Central memory CD8-positive, alpha-beta T cell (primary cell): ENCODE results near the gene HPRT1.

ENCODE experiments used
- ATAC-seq: fragments of 150-1000 bp; cut with Tn5 transposase; replicated peaks from 2 replicates; pipeline ENCODE4 v1.10.0; 2022; ENCODE audit warnings: mild to moderate bottlenecking, moderate FRiP score, moderate number of reproducible peaks; ENCODE audit not compliant: poor library complexity, severe bottlenecking; ENCODE audit errors: extremely low read depth
- DNase-seq, 2 donors: peaks; one replicate each; pipeline ENCODE4 v3.0.0; 2021; ENCODE audit warnings: low spot score in 2 of 2
- H3K27ac Mint-ChIP-seq: one replicate; pipeline ENCODE4 v1.8.0; 2022; ENCODE audit warnings: low read depth, mild to moderate bottlenecking, moderate library complexity, mixed read lengths
- H3K27me3 Mint-ChIP-seq: one replicate; pipeline ENCODE4 v1.8.0; 2022; ENCODE audit warnings: mixed read lengths
- H3K36me3 Mint-ChIP-seq: one replicate; pipeline ENCODE4 v1.8.0; 2022; ENCODE audit warnings: mild to moderate bottlenecking, moderate library complexity, mixed read lengths; ENCODE audit not compliant: insufficient read depth
- H3K4me1 Mint-ChIP-seq: one replicate; pipeline ENCODE4 v1.8.0; 2022; ENCODE audit warnings: mixed read lengths
- H3K4me3 Mint-ChIP-seq: one replicate; pipeline ENCODE4 v1.8.0; 2022; ENCODE audit warnings: mild to moderate bottlenecking, moderate library complexity, mixed read lengths
- H3K9me3 Mint-ChIP-seq: one replicate; pipeline ENCODE4 v1.8.0; 2022; ENCODE audit warnings: mixed read lengths

HPRT1 gene

GRCh38 chrX:134460005-134460861, at the start of gene HPRT1:
TSS of gene HPRT1 (plus strand) at chrX:134460165. CDS start at chrX:134460312, 147 bp downstream.
- peaks cover 6% of the 10 kb centered on the region for H3K4me1 Mint-ChIP-seq
- H3K27ac Mint-ChIP-seq, result peak within 1 kb of the TSS; percentile 85

GRCh38 chrX:134416087-134416486, 43.9 kb upstream of the HPRT1 start:
- no peak overlapping the region for H3K27ac Mint-ChIP-seq
- H3K27me3 Mint-ChIP-seq, result no peaks in the 10 kb centered on the region
- DNase-seq, result no peak
- no peak overlapping the region for H3K4me3 Mint-ChIP-seq
- no peak for ATAC-seq
- peaks cover 16% of the 10 kb centered on the region for H3K36me3 Mint-ChIP-seq
- no peaks in the 10 kb centered on the region for H3K4me1 Mint-ChIP-seq
- H3K9me3 Mint-ChIP-seq, result no peaks in the 10 kb centered on the region

More at GRCh38 chrX:134460005-134460861, at the start of gene HPRT1:
- H3K9me3 Mint-ChIP-seq, result no peaks in the 10 kb centered on the region
- H3K4me3 Mint-ChIP-seq, result peak within 1 kb of the TSS; percentile 83
- H3K27me3 Mint-ChIP-seq, result no peaks in the 10 kb centered on the region
- peak; percentile 96 for ATAC-seq
- peak; percentile 43 to 58 for DNase-seq
- H3K36me3 Mint-ChIP-seq, result peaks cover 4% of the 10 kb centered on the region

GRCh38 chrX:134418317-134419113, 41.5 kb upstream of the HPRT1 start:
- no peak for DNase-seq
- H3K36me3 Mint-ChIP-seq, result peaks cover 14% of the 10 kb centered on the region
- no peaks in the 10 kb centered on the region for H3K27me3 Mint-ChIP-seq
- H3K4me3 Mint-ChIP-seq, result no peak overlapping the region
- no peak overlapping the region for H3K27ac Mint-ChIP-seq
- H3K4me1 Mint-ChIP-seq, result no peaks in the 10 kb centered on the region
- H3K9me3 Mint-ChIP-seq, result no peaks in the 10 kb centered on the region
- no peak for ATAC-seq

- DNase-seq, result no peak
- H3K27ac Mint-ChIP-seq, result no peak overlapping the region
- no peaks in the 10 kb centered on the region for H3K9me3 Mint-ChIP-seq
- no peaks in the 10 kb centered on the region for H3K27me3 Mint-ChIP-seq
- ATAC-seq, result no peak
- peaks cover 11% of the 10 kb centered on the region for H3K36me3 Mint-ChIP-seq
- H3K4me1 Mint-ChIP-seq, result no peaks in the 10 kb centered on the region
- no peak overlapping the region for H3K4me3 Mint-ChIP-seq
Measured at GRCh38 chrX:134419784-134420183, 40.2 kb upstream of the HPRT1 start.

- DNase-seq (no peak), ATAC-seq (no peak)
- H3K9me3 Mint-ChIP-seq, result no peaks in the 10 kb centered on the region
- H3K36me3 Mint-ChIP-seq, result peaks cover 8% of the 10 kb centered on the region
- no peaks in the 10 kb centered on the region for H3K4me1 Mint-ChIP-seq
- no peak overlapping the region for H3K4me3 Mint-ChIP-seq
- H3K27me3 Mint-ChIP-seq, result no peaks in the 10 kb centered on the region
- no peak overlapping the region for H3K27ac Mint-ChIP-seq
Measured at GRCh38 chrX:134423606-134424005, 36.4 kb upstream of the HPRT1 start.

GRCh38 chrX:134426281-134426680, 33.7 kb upstream of the HPRT1 start:
- Mint-ChIP-seq H3K27me3 (no peaks in the 10 kb centered on the region), H3K9me3 (no peaks in the 10 kb centered on the region), H3K4me1 (no peaks in the 10 kb centered on the region), H3K27ac (no peak overlapping the region), H3K4me3 (no peak overlapping the region), H3K36me3 (peaks cover 9% of the 10 kb centered on the region)
- DNase-seq (no peak), ATAC-seq (no peak)

GRCh38 chrX:134431894-134432293, 28.1 kb upstream of the HPRT1 start:
- peaks cover 10% of the 10 kb centered on the region for H3K36me3 Mint-ChIP-seq
- H3K4me1 Mint-ChIP-seq, result no peaks in the 10 kb centered on the region
- no peaks in the 10 kb centered on the region for H3K27me3 Mint-ChIP-seq
- ATAC-seq, result no peak
- H3K27ac Mint-ChIP-seq, result no peak overlapping the region
- H3K4me3 Mint-ChIP-seq, result no peak overlapping the region
- no peaks in the 10 kb centered on the region for H3K9me3 Mint-ChIP-seq
- DNase-seq, result no peak

GRCh38 chrX:134435894-134436293, 24.1 kb upstream of the HPRT1 start:
- Mint-ChIP-seq H3K27me3 (no peaks in the 10 kb centered on the region), H3K4me1 (no peaks in the 10 kb centered on the region), H3K36me3 (peaks cover 7% of the 10 kb centered on the region), H3K4me3 (no peak overlapping the region), H3K9me3 (no peaks in the 10 kb centered on the region), H3K27ac (no peak overlapping the region)
- ATAC-seq, result no peak
- DNase-seq, result no peak

GRCh38 chrX:134443020-134443419, 16.9 kb upstream of the HPRT1 start:
- ATAC-seq, result no peak
- no peak overlapping the region for H3K27ac Mint-ChIP-seq
- no peaks in the 10 kb centered on the region for H3K36me3 Mint-ChIP-seq
- H3K4me1 Mint-ChIP-seq, result no peaks in the 10 kb centered on the region
- DNase-seq, result no peak
- H3K9me3 Mint-ChIP-seq, result no peaks in the 10 kb centered on the region
- no peaks in the 10 kb centered on the region for H3K27me3 Mint-ChIP-seq
- H3K4me3 Mint-ChIP-seq, result no peak overlapping the region

GRCh38 chrX:134443461-134443860, 16.5 kb upstream of the HPRT1 start:
- H3K27ac Mint-ChIP-seq, result no peak overlapping the region
- H3K36me3 Mint-ChIP-seq, result no peaks in the 10 kb centered on the region
- no peaks in the 10 kb centered on the region for H3K9me3 Mint-ChIP-seq
- no peaks in the 10 kb centered on the region for H3K27me3 Mint-ChIP-seq
- no peaks in the 10 kb centered on the region for H3K4me1 Mint-ChIP-seq
- no peak overlapping the region for H3K4me3 Mint-ChIP-seq
- ATAC-seq (no peak), DNase-seq (no peak)

- ATAC-seq (no peak), DNase-seq (no peak)
- H3K4me3 Mint-ChIP-seq, result no peak overlapping the region
- no peaks in the 10 kb centered on the region for H3K27me3 Mint-ChIP-seq
- no peak overlapping the region for H3K27ac Mint-ChIP-seq
- no peaks in the 10 kb centered on the region for H3K9me3 Mint-ChIP-seq
- H3K36me3 Mint-ChIP-seq, result no peaks in the 10 kb centered on the region
- H3K4me1 Mint-ChIP-seq, result no peaks in the 10 kb centered on the region
Measured at GRCh38 chrX:134444681-134445080, 15.3 kb upstream of the HPRT1 start.

- H3K27me3 Mint-ChIP-seq, result no peaks in the 10 kb centered on the region
- DNase-seq (no peak), ATAC-seq (no peak)
- no peaks in the 10 kb centered on the region for H3K9me3 Mint-ChIP-seq
- H3K4me1 Mint-ChIP-seq, result no peaks in the 10 kb centered on the region
- no peak overlapping the region for H3K4me3 Mint-ChIP-seq
- no peak overlapping the region for H3K27ac Mint-ChIP-seq
- no peaks in the 10 kb centered on the region for H3K36me3 Mint-ChIP-seq
Measured at GRCh38 chrX:134452596-134452995, 7.4 kb upstream of the HPRT1 start.

- no peaks in the 10 kb centered on the region for H3K4me1 Mint-ChIP-seq
- H3K27ac Mint-ChIP-seq, result no peak overlapping the region
- ATAC-seq, result no peak
- H3K36me3 Mint-ChIP-seq, result no peaks in the 10 kb centered on the region
- no peak for DNase-seq
- no peak overlapping the region for H3K4me3 Mint-ChIP-seq
- H3K27me3 Mint-ChIP-seq, result no peaks in the 10 kb centered on the region
- H3K9me3 Mint-ChIP-seq, result no peaks in the 10 kb centered on the region
Measured at GRCh38 chrX:134453631-134454030, 6.3 kb upstream of the HPRT1 start.
